GM12878 (cell line): ENCODE measurements around the gene PDSS2. TPM values are rescaled to one million over a fixed set of nuclear protein-coding genes. Genes with fewer than 3 reads are reported as not detected.

Experiments
- ATAC-seq: fragments of 200-7000 bp; cut with Tn5 transposase; 3 replicates; pipeline ENCODE4 v1.9.1; 2020; ENCODE audit warnings: mild to moderate bottlenecking, moderate library complexity
- BruUV-seq: library from RNA; stranded (reverse); fragments of 400-500 nt; replicated peaks from 2 replicates; lab custom pipeline; 2021; lab: Mats Ljungman, UMichigan
- CTCF ChIA-PET: fragments of 300-600 bp; sonication (Branson Sonifier 250); formaldehyde crosslinking; extraction: SDS; loops from one replicate; lab custom pipeline; 2021; ENCODE audit warnings: inconsistent platforms; lab: Yijun Ruan, JAX
- POLR2A ChIA-PET: fragments of 350-600 bp; formaldehyde crosslinking; extraction: SDS; loops from one replicate; lab custom pipeline; 2021; ENCODE audit warnings: inconsistent platforms; lab: Charles Lee
- RAD21 ChIA-PET: fragments of 300-600 bp; sonication (Branson Sonifier 250); formaldehyde crosslinking; loops from one replicate; lab custom pipeline; 2023; ENCODE audit warnings: antibody characterized with exemption; ENCODE audit not compliant: unreplicated experiment; lab: Charles Lee
- SMC1A ChIA-PET: fragments of 300-600 bp; sonication (Branson Sonifier 250); formaldehyde crosslinking; loops from one replicate; lab custom pipeline; 2023; ENCODE audit not compliant: unreplicated experiment, uncharacterized antibody; lab: Charles Lee
- DNase-seq: peaks from one replicate; pipeline ENCODE4 v3.0.0-alpha.2; 2011; ENCODE audit warnings: low read depth, low spot score
- FAIRE-seq: peaks from 3 replicates; lab custom pipeline; 2011; peaks lifted over from hg19 to GRCh38; lab: Jason Lieb, UNC
- H2AFZ ChIP-seq: 2 replicates; pipeline ENCODE4 v1.6.0; 2011; ENCODE audit warnings: low read depth, low read length, control low read depth; ENCODE audit not compliant: control insufficient read depth
- H3K27ac ChIP-seq: 2 replicates; pipeline ENCODE4 v1.5.1; 2011; ENCODE audit warnings: control low read depth; ENCODE audit not compliant: control insufficient read depth, insufficient read depth
- H3K27me3 ChIP-seq, 2 experiments: replicated peaks in 1 of 2; 2 replicates each; pipeline versions ENCODE4 v1.6.0 to v1.6.1; 2011; ENCODE audit warnings: low read length in 1 of 2; ENCODE audit not compliant: control insufficient read depth in 2 of 2, insufficient read depth in 2 of 2
- H3K36me3 ChIP-seq, 2 experiments: 2 replicates each; pipeline ENCODE4 v1.5.1; 2011; ENCODE audit warnings: low read length in 1 of 2; ENCODE audit not compliant: control insufficient read depth in 2 of 2, insufficient read depth in 2 of 2
- H3K4me1 ChIP-seq: 2 replicates; pipeline ENCODE4 v1.6.1; 2011; ENCODE audit warnings: mild to moderate bottlenecking, low read length, moderate library complexity, mixed read lengths; ENCODE audit not compliant: control insufficient read depth, insufficient read depth
- H3K4me2 ChIP-seq: 2 replicates; pipeline ENCODE4 v1.6.0; 2011; ENCODE audit warnings: control low read depth; ENCODE audit not compliant: control insufficient read depth, insufficient read depth
- H3K4me3 ChIP-seq: fragments of 200-600 bp; sonication (generic); 2 replicates; pipeline ENCODE4 v1.5.1; 2016
- H3K79me2 ChIP-seq: 2 replicates; pipeline ENCODE4 v1.6.0; 2011; ENCODE audit warnings: low read length; ENCODE audit not compliant: control insufficient read depth, insufficient read depth
- H3K9ac ChIP-seq: 2 replicates; pipeline ENCODE4 v1.8.0; 2011; ENCODE audit warnings: low read length, control low read depth, mixed read lengths; ENCODE audit not compliant: control insufficient read depth, insufficient read depth
- H3K9me3 ChIP-seq: replicated peaks from 3 replicates; pipeline ENCODE4 v1.5.1; 2011; ENCODE audit warnings: mild to moderate bottlenecking, low read length; ENCODE audit not compliant: control insufficient read depth, insufficient read depth
- H4K20me1 ChIP-seq: 2 replicates; pipeline ENCODE4 v1.6.0; 2011; ENCODE audit not compliant: control insufficient read depth, insufficient read depth
- CBX5 ChIP-seq: sonication (generic); IDR thresholded peaks from 2 replicates; pipeline ENCODE4 v1.6.1; 2016; ENCODE audit warnings: low read depth, moderate library complexity, mild to moderate bottlenecking, inconsistent platforms
- CEBPB ChIP-seq, 2 experiments: fragments of 150-350 bp in 1 of 2; IDR thresholded peaks; 2 replicates each; pipeline ENCODE4 v1.6.1; 2012 to 2014; ENCODE audit warnings: low read depth in 2 of 2, low read length in 2 of 2, borderline replicate concordance in 1 of 2, inconsistent platforms in 1 of 2
- DPF2 ChIP-seq: fragments of 450-650 bp; IDR thresholded peaks from 2 replicates; pipeline ENCODE4 v1.6.1; 2017; ENCODE audit warnings: mild to moderate bottlenecking
- FOS ChIP-seq: IDR thresholded peaks from 3 replicates; pipeline ENCODE4 v1.6.1; 2011; ENCODE audit warnings: borderline replicate concordance; ENCODE audit not compliant: insufficient read length; ENCODE audit errors: extremely low read depth
- GABPA ChIP-seq: IDR thresholded peaks from 2 replicates; pipeline ENCODE4 v1.6.1; 2014; ENCODE audit warnings: antibody characterized with exemption, low read depth, mild to moderate bottlenecking, inconsistent platforms
- MYB ChIP-seq: fragments of 150-350 bp; IDR thresholded peaks from 2 replicates; pipeline ENCODE4 v1.6.1; 2014; ENCODE audit warnings: mild to moderate bottlenecking, low read depth, low read length, borderline replicate concordance
- NFYB ChIP-seq: IDR thresholded peaks from 2 replicates; pipeline ENCODE4 v1.6.1; 2011; ENCODE audit warnings: low read depth, mild to moderate bottlenecking, low read length, improper control_type of control experiment, moderate library complexity; ENCODE audit not compliant: insufficient read depth
- NRF1 ChIP-seq: conservative IDR thresholded peaks from 2 replicates; pipeline ENCODE4 v1.6.1; 2011; ENCODE audit warnings: mild to moderate bottlenecking, low read depth, low read length, improper control_type of control experiment
- POLR2A ChIP-seq: IDR thresholded peaks from 2 replicates; pipeline ENCODE4 v1.6.1; 2011; ENCODE audit warnings: low read depth, mild to moderate bottlenecking, low read length
- RELA ChIP-seq: fragments of 450-650 bp; IDR thresholded peaks from 2 replicates; pipeline ENCODE4 v1.8.0; 2014; ENCODE audit warnings: borderline replicate concordance; ENCODE audit not compliant: partially characterized antibody
- SREBF1 ChIP-seq: IDR thresholded peaks from 2 replicates; pipeline ENCODE4 v1.6.1; 2012; ENCODE audit warnings: mild to moderate bottlenecking, low read length
- SREBF2 ChIP-seq: IDR thresholded peaks from 2 replicates; pipeline ENCODE4 v1.6.1; 2012; ENCODE audit warnings: mild to moderate bottlenecking, low read length
- STAT1 ChIP-seq: fragments of 450-650 bp; conservative IDR thresholded peaks from 2 replicates; pipeline ENCODE4 v1.6.1; 2014; ENCODE audit warnings: antibody characterized with exemption, mild to moderate bottlenecking
- SUZ12 ChIP-seq: fragments of 200-600 bp; sonication (generic); IDR thresholded peaks from one replicate; pipeline ENCODE4 v1.6.1; 2018; ENCODE audit warnings: antibody characterized with exemption, mild to moderate bottlenecking; ENCODE audit not compliant: unreplicated experiment
- ZBED1 ChIP-seq: IDR thresholded peaks from 2 replicates; pipeline ENCODE4 v1.6.1; 2016; ENCODE audit warnings: borderline replicate concordance
- ZNF24 ChIP-seq: fragments of 450-650 bp; IDR thresholded peaks from 2 replicates; pipeline ENCODE4 v1.6.1; 2017; ENCODE audit warnings: antibody characterized with exemption, mild to moderate bottlenecking
- ZZZ3 ChIP-seq: IDR thresholded peaks from 2 replicates; pipeline ENCODE4 v1.6.1; 2011; ENCODE audit warnings: low read depth; ENCODE audit not compliant: control insufficient read depth, insufficient read length
- WGBS: methylation state at CpG from one replicate; pipeline ENCODE4 v1.1.6; 2016; ENCODE audit warnings: low lambda C conversion rate; ENCODE audit not compliant: insufficient replicate concordance, insufficient coverage; ENCODE audit errors: missing lambda C conversion rate; 5-methylcytosine and 5-hydroxymethylcytosine counted together
- in situ Hi-C: fragments of 300-500 bp; cut with MboI; formaldehyde crosslinking; loops from 9 replicates; pipeline ENCODE4 v1.14.3; 2018; ENCODE audit warnings: mixed read lengths
- intact Hi-C: fragments of 100-400 bp; cut with micrococcal nuclease; formaldehyde crosslinking; loops from one replicate; pipeline ENCODE4 v1.14.2; 2022; ENCODE audit not compliant: unreplicated experiment
- polyA plus RNA-seq, 11 experiments: library from polyadenylated mRNA; depleted of rRNA in 4 of 11; unstranded in 6 of 11; stranded (reverse) in 5 of 11; fragments of >200 nt; fragmentation: Nextera tagmentation in 4 of 11; fragmentation: Illumina TruSeq in 1 of 11; extraction: Ambion mirVana in 4 of 11; extraction: Trizol in 1 of 11; gene quantifications; 1 replicate in 1 of 11; 2 replicates in 10 of 11; pipeline versions ENCODE4 v1.2.1 to v1.2.3, GENCODE V29; 2011 to 2016; ENCODE audit warnings: inconsistent platforms in 2 of 11, missing spikeins in 2 of 11, low read depth in 1 of 11
- total RNA-seq, 4 experiments: library from RNA; depleted of rRNA in 3 of 4; stranded (reverse); fragments of >200 nt in 3 of 4; fragmentation: Illumina TruSeq in 1 of 4; extraction: Trizol in 1 of 4; gene quantifications; 2 replicates each; pipeline versions ENCODE4 v1.2.1 to v1.2.3, GENCODE V29; 2013 to 2021
- TF ChIP-seq, protein P1 (sequence below): fragments of 450-650 bp; IDR thresholded peaks from 2 replicates; pipeline ENCODE4 v1.6.1; 2017; ENCODE audit warnings: low read depth, mild to moderate bottlenecking, moderate library complexity
- TF ChIP-seq, protein P2 (sequence below): IDR thresholded peaks from 2 replicates; pipeline ENCODE4 v1.6.1; 2012; ENCODE audit warnings: low read depth, low read length, improper control_type of control experiment
- TF ChIP-seq, protein P3 (sequence below): fragments of 450-650 bp; formaldehyde crosslinking; IDR thresholded peaks from 2 replicates; pipeline ENCODE4 v1.5.0; 2022; ENCODE audit warnings: mild to moderate bottlenecking, missing genetic modification characterization

Gene PDSS2
- total and polyA plus RNA-seq, 10 of the 15 experiments (the other 5 are each of a cell fraction or from before 2014, with no cell fraction given): 7.7 to 15.5 (median 9.6) TPM

DNA sequence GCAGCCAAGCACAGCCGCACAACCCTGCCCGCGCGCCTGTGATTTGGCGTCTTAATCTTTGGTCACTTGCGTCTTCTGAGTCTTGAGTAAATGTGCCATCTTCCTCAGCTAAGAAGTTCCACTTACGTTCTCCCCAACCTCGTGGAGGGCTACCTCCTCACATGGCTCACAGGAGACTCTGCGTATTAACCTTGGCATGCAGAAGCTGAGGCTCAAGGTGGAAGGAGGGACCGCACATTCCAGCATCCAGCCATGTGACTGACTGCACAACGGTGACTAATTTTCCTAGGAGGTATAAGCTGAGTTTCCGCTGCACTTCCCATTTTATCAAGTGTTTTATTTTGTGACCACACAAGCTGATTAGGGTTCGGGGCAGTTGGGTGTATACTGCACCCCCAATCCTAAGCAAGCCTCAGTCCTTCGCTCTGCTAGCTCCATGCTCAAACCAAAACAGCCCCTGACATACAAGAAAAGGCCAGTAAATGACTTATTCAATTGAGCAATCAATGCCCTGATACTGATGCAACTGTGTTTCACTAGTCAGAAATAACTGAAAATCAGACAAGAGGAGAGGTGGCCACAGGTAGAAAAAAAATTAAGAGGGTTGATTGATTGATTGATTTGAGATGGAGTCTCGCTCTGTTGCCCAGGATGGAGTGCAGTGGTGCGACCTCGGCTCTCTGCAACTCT lies 351.0 kb downstream of the PDSS2 start:
- H3K79me2 ChIP-seq: no peaks in the 10 kb centered on the region

More for the DNA sequence above, 351.0 kb downstream of the PDSS2 start:
- Histone ChIP-seq H3K27ac (no peak overlapping the region), H3K4me1 (no peaks in the 10 kb centered on the region), H2AFZ (no peak overlapping the region), H4K20me1 (peaks cover 2% of the 10 kb centered on the region; the same call in 1 of the 2 replicates), H3K4me3 (no peak overlapping the region), H3K36me3 (no peaks in the 10 kb centered on the region), H3K9me3 (no peaks in the 10 kb centered on the region), H3K27me3 (no peaks in the 10 kb centered on the region), H3K9ac (no peak overlapping the region), H3K4me2 (no peak overlapping the region)
- in situ Hi-C loops: no loop called here
- ChIA-PET SMC1A (interaction anchor here (1.0 kb wide), 1 partner anchor 10 kb away, joined by 3 read pairs; no protein-coding TSS in a partner anchor), CTCF (no interaction called here), RAD21 (no interaction called here), POLR2A (no interaction called here)
- TF ChIP-seq GABPA: no peak
- TF ChIP-seq CBX5: no peak
- no peak for TF ChIP-seq POLR2A
- TF ChIP-seq STAT1: no peak
- TF ChIP-seq SREBF2: no peak
- TF ChIP-seq NFYB: no peak
- no peak for TF ChIP-seq NRF1
- TF ChIP-seq CEBPB (IDR thresholded peaks at IDR 0.05; ENCODE audit: borderline replicate concordance in 1 of 2, low read depth in 2 of 2, low read length in 2 of 2): no peak
- TF ChIP-seq, protein P1, sequence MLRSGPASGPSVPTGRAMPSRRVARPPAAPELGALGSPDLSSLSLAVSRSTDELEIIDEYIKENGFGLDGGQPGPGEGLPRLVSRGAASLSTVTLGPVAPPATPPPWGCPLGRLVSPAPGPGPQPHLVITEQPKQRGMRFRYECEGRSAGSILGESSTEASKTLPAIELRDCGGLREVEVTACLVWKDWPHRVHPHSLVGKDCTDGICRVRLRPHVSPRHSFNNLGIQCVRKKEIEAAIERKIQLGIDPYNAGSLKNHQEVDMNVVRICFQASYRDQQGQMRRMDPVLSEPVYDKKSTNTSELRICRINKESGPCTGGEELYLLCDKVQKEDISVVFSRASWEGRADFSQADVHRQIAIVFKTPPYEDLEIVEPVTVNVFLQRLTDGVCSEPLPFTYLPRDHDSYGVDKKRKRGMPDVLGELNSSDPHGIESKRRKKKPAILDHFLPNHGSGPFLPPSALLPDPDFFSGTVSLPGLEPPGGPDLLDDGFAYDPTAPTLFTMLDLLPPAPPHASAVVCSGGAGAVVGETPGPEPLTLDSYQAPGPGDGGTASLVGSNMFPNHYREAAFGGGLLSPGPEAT: no peak
- TF ChIP-seq ZZZ3: no peak
- TF ChIP-seq MYB: no peak
- TF ChIP-seq SUZ12: no peak
- TF ChIP-seq ZBED1: no peak
- TF ChIP-seq ZNF24: no peak
- TF ChIP-seq DPF2: no peak
- TF ChIP-seq, protein P2, sequence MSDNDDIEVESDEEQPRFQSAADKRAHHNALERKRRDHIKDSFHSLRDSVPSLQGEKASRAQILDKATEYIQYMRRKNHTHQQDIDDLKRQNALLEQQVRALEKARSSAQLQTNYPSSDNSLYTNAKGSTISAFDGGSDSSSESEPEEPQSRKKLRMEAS: no peak
- no peak for TF ChIP-seq SREBF1
- no peak for TF ChIP-seq FOS
- TF ChIP-seq, protein P3, sequence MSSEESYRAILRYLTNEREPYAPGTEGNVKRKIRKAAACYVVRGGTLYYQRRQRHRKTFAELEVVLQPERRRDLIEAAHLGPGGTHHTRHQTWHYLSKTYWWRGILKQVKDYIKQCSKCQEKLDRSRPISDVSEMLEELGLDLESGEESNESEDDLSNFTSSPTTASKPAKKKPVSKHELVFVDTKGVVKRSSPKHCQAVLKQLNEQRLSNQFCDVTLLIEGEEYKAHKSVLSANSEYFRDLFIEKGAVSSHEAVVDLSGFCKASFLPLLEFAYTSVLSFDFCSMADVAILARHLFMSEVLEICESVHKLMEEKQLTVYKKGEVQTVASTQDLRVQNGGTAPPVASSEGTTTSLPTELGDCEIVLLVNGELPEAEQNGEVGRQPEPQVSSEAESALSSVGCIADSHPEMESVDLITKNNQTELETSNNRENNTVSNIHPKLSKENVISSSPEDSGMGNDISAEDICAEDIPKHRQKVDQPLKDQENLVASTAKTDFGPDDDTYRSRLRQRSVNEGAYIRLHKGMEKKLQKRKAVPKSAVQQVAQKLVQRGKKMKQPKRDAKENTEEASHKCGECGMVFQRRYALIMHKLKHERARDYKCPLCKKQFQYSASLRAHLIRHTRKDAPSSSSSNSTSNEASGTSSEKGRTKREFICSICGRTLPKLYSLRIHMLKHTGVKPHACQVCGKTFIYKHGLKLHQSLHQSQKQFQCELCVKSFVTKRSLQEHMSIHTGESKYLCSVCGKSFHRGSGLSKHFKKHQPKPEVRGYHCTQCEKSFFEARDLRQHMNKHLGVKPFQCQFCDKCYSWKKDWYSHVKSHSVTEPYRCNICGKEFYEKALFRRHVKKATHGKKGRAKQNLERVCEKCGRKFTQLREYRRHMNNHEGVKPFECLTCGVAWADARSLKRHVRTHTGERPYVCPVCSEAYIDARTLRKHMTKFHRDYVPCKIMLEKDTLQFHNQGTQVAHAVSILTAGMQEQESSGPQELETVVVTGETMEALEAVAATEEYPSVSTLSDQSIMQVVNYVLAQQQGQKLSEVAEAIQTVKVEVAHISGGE (CRISPR knock-in tag): no peak
- no peak for TF ChIP-seq RELA
- DNase-seq (no peak), FAIRE-seq (no peak), ATAC-seq (no peak)
- BruUV-seq: no TSS peak
- intact Hi-C loops: no loop called here
- WGBS: 91% methylated on average over 17 of the region's 17 CpGs
